Jurkat, Clone E6-1 (cell line): ENCODE measurements around the gene TUBG2.
A peak's percentile ranks its signal among the peaks of the same experiment; 100 is the strongest.

Experiments used
- DNase-seq: peaks from one replicate; pipeline ENCODE4 v3.0.0-alpha.2; 2011; ENCODE audit warnings: low read depth, low spot score
- H3K4me3 ChIP-seq: 2 replicates; pipeline ENCODE4 v1.5.1; 2011; ENCODE audit warnings: mild to moderate bottlenecking, low read length, control low read depth, moderate library complexity

TUBG2 gene

DNA sequence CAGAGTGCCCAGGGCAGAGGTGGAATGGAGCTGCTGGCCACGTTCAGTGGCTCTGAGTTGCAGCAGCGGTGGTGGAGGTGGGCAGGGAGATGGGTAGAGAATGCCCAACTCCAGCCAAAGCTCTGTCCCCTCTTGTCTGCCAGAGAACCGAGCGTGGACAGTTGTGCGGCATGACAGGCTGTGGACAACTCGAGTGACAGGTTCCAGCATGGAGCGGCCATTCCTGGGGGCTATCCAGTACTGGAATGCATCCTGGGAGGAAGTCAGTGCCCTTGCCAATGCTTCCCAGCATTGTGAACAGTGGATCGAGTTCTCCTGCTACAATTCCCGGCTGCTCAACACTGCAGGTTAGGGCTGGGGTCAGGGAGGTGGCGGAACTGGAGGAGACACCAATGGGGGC lies 31.5 kb downstream of the TUBG2 start:
- DNase-seq, result no peak
- no peak overlapping the region for H3K4me3 ChIP-seq

DNA sequence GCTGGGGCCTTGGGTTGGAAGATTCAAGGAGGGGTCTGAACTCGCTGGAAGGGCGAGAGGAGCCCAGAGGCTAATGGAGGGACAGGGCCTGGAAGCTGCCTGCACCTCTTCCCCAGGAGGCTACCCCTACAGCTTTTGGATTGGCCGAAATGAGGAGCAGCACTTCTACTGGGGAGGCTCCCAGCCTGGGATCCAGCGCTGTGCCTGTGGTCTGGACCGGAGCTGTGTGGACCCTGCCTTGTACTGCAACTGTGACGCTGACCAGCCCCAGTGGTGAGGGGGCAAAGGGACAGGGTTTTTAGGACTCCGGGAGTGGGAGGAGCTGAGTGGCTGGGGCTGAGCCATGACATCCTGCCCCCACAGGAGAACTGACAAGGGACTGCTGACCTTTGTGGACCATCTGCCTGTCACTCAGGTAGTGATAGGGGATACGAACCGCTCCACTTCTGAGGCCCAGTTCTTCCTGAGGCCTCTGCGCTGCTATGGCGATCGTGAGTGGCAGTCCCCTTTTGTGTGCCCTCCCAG lies 32.0 kb downstream of the TUBG2 start:
- no peak for DNase-seq
- H3K4me3 ChIP-seq, result no peak overlapping the region

DNA sequence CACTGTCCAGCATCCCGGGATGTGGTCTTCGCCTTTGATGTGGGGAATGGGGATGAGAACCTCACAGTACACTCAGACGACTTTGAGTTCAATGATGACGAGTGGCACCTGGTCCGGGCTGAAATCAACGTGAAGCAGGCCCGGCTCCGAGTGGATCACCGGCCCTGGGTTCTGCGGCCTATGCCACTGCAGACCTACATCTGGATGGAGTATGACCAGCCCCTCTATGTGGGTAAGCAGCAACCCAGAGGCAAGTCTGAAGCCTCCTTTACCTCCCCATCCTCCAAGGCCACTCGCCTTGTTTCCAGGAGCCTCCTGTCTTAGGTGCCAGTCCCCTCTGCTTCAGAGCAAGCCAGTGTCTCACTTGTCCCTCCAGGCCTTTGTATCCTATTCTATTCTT lies 33.4 kb downstream of the TUBG2 start:
- DNase-seq, result no peak
- H3K4me3 ChIP-seq, result no peak overlapping the region

DNA sequence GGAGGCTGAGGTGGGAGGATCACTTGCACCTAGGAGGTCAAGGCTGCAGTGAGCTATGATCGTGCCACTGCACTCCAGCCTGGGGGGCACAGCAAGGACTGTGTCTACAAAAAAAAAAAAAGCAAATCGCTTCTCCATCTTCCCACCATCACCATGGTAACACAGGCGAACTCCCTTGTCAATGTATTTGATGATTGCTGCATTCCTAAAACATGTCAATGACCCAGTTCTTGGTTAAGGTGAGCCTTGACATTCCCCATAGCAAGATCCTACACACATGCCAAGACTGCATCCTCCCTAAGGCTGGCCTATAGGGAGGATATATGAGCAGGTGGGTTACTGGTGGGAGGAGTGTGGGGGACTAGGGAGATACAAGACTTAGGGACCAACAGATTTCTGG lies 35.4 kb downstream of the TUBG2 start:
- no peak for DNase-seq
- no peak overlapping the region for H3K4me3 ChIP-seq

DNA sequence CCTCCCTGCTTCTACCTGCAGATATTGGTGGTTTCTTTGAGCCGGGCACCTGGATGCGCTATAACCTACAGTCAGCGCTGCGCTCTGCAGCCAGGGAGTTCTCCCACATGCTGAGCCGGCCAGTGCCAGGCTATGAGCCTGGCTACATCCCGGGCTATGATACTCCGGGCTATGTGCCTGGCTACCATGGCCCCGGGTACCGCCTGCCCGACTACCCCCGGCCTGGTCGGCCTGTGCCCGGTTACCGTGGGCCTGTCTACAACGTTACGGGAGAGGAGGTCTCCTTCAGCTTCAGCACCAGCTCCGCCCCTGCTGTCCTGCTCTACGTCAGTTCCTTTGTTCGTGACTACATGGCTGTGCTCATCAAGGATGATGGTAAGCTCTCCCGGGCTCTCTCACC lies 36.4 kb downstream of the TUBG2 start:
- no peak for DNase-seq
- H3K4me3 ChIP-seq, result no peak overlapping the region

DNA sequence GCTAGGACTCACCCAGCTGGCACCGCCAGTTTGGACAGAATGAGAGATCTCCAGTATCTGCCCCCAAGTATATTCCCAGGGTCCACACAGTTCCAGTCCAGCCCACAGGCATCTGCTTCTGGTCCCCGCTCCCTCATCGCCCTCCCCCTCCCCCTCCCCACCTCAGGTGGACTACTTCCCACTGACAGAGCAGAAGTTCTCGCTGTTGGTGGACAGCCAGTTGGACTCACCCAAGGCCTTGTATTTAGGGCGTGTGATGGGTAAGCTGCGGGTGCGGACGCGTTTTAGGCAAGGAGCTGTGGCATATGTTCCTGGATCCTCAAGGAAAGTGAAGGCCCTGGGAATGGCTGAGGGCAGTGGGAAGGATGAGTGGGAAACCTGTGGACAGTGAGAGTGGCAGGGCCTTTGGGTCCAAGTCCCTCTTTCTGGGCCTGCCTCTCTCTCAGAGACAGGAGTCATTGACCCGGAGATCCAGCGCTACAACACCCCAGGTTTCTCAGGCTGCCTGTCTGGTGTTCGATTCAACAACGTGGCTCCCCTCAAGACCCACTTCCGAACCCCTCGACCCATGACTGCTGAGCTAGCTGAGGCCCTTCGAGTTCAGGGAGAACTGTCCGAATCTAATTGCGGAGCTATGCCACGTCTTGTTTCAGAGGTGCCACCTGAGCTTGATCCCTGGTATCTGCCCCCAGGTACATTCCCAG lies 38.2 kb downstream of the TUBG2 start:
- DNase-seq, result no peak
- no peak overlapping the region for H3K4me3 ChIP-seq

DNA sequence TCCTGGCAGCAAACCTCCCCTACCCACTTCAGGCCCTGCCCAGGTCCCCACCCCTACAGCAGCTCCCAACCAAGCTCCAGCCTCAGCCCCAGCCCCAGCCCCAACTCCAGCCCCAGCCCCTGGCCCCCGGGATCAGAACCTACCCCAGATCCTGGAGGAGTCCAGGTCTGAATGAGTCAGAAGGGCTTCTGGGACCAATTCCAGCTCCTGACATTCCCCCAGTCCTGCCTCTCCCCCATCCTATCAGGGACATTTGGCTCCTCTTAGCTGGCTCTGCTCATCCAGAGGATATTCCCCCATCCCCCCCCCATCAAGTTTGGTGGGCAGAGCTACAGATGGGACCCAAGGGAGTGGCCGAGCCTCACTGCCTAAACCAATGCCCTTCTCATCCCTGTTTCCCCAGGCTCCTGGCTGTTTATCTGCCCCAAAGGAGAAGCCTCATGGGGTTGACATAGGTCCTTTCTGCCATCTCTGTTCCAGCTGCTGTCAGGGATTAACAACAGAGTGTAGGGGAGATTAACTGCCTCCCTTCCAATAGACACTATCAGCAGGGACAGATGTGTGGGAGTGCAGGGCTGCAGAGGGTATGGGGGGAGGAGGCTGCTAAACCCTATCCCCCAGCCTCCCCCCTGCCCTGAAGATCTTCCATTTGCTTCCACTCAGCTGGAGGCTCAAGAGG lies 39.8 kb downstream of the TUBG2 start:
- no peak for DNase-seq
- no peak overlapping the region for H3K4me3 ChIP-seq

DNA sequence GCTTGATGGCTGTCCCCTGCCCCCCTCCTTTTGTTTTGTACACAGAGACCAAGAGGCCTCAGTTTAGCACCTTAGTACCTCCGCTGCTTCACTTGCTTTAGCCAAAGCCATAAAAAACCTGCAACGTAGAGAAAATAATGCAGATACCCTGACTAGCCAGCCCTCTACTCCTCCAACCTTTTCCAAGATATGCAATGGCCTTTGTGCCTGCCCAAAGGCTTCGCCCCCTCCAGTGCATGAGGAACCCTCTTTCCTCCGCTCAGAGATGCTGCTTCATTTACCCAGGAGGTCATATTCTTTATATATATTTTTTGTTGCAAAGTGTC lies 40.3 kb downstream of the TUBG2 start:
- DNase-seq, result no peak
- no peak overlapping the region for H3K4me3 ChIP-seq

DNA sequence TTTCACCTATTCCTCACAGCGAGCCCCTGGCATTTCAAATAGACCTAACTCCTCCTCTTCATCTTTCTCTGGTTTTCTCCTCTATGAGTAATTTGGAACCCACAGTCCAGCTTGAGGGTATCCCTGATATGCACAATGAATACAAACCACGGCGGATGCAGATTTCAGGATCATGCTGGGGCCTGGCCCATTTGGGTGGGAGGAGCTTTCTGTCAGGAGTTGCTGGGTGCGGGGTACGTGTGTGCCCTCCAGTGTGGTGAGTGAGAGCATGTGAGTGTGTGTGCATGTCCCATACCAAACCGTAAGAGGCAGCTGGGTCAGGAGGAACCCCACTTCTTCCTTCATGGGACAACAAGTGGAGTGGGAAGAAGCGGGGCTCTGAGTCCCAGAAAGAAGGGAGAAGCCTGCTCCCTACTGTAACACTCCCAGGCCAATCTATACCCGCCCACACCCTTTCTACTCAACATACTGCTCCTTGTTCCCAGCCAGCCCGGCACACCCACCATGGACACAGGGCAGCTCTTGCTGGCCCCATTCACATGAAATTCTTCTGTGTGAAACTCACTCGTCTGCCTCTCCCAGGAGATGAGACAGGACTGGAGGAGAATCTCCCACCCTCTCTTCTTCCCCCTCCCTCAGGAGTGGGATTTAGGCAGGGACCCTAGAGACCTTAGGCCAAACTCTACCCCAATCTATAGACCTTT lies 41.7 kb downstream of the TUBG2 start:
- DNase-seq, result no peak
- no peak overlapping the region for H3K4me3 ChIP-seq

DNA sequence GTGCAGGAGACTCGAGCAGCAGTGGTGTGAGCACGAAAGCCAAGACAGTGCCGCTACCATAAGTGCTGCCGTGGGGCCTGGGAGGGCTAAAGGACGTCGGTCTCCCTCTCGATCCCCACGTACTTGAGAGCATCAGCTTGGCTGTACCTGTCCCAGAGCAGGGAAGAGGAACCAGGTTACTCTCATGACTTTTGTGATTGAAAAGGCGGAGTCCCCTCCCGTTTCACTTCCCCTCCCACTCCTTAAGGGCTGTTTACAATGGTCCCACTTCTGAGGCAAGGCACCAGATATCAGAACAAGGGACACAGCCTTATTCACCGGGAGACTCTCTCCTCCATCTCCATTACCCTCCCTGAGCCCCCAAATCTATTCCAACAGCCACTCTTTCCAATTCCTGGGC lies 43.4 kb downstream of the TUBG2 start:
- no peak overlapping the region for H3K4me3 ChIP-seq
- no peak for DNase-seq

DNA sequence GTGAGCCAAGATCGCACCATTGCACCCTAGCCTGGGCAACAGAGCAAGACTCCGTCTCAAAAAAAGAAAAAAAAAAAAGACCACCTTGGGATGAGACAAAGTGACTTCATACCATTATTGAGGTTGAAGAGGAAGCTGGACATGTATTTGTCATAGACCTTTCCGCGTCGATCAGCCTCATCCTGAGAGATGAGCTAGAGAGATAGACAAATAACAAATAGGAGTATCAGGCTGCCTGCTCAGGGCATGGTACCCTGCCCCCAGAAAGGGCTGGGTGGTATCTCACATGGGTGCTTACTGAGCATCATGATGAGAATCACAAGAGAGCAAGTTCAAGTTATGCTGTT lies 45.4 kb downstream of the TUBG2 start:
- DNase-seq, result no peak
- no peak overlapping the region for H3K4me3 ChIP-seq

DNA sequence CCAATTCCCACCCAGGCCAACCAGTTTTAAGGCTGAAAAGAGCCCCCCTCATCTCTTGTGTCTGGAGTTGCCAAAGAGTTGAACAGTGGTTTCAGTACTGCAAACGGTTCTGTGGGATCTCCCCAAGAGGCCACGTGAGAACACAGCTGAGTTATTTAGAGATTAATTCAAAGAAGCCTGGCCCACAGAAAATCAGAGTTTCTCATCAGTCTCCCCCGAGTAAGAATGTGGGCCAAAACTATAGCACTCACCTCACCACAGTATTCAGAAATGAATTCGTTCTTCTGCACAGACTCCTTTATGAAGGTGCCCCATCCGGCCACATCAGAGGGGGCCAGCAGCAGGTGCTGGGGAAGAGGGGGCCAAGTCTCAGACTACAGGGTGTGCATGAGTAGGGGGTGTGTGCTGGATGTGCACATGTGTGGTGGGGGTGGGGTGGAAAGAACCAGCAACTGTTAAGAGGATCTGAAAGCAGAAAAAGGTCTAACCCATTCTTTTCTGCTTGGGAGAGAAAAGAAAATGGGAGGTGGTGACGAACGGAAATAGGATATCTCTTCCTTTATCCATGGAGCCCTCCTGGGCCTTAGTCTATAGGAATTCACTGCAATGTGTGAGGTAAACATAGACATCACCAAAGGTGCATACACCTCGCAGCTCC lies 45.9 kb downstream of the TUBG2 start:
- no peak overlapping the region for H3K4me3 ChIP-seq
- peak; percentile 42 for DNase-seq

DNA sequence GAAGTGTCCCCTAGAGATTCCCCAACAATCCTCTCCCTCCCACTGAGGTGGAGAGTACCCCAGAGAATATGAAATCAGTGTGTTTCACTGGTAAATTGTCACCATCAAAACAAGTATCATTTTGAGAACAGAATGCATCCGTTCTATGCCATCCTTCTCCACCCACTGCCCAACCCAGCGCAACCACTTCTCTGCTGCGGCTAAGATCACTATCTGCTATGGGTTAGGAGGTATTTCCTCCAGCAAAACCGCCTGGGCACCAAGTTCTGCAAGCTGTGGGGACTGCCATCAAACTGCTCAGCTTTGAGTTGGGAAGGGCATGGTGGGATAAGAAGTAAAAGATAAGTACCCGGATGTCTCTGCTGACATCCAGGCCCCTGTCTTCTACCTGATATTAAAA lies 47.6 kb downstream of the TUBG2 start:
- peak; percentile 92 for DNase-seq
- H3K4me3 ChIP-seq, result no peak overlapping the region

DNA sequence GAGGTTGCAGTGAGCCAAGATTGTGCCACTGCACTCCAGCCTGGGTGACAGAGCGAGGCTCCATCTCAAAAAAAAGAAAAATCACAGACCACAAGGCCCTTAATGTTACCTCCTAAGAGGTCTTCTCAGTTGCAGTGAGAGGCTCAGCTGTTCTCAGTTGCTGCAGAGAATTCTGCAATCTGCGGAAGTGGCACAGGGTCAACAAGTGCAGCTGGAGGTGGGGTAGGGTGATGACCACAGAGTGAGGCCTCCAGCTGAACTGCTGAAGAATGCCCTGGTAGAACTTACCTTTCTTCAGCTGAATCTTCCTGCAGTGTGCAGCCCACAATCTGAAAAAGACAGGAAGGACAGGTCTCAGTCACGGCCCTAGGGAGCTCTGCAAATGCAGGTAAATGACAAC lies 49.5 kb downstream of the TUBG2 start:
- DNase-seq, result no peak
- no peak overlapping the region for H3K4me3 ChIP-seq

DNA sequence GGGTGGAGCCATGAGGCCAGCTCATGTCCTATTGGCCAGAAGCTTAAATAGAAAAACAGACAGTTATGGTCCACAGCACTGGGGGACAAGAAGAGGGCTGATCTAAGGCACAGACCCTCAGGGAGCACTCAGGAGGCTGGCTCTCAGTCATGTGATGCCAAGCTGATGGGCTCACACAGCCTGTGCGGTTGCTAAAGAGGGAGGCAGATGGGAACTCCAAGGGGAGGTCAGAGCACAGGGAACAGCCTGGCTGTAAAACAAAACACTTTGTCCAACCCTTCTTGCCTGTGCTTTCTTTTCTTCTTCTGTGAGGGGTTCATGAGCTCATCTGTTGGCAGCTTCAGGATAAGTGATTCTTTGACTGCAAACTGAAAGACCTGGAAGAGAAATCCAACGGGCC lies 50.5 kb downstream of the TUBG2 start:
- H3K4me3 ChIP-seq, result no peak overlapping the region
- no peak for DNase-seq
